ENCODE results near the gene ASTN1. TPM values are rescaled to one million over a fixed set of nuclear protein-coding genes. Genes with fewer than 3 reads are reported as not detected.

ASTN1 gene
- total RNA-seq, 2 donors from 2014 or later: 0.23 to 0.62 TPM

- Histone ChIP-seq H3K4me3 (no peak overlapping the region), H3K27ac (no peak overlapping the region), H3K36me3 (no peaks in the 10 kb centered on the region), H3K4me1 (replicated peaks) (no peaks in the 10 kb centered on the region), H3K9me3 (no peaks in the 10 kb centered on the region), H3K27me3 (replicated peaks; ENCODE audit: insufficient read depth) (no peaks in the 10 kb centered on the region)
- intact Hi-C loops (cut with DNase I): no loop called here
- TF ChIP-seq POLR2AphosphoS5 (IDR thresholded peaks at IDR 0.05) (no peak), POLR2A (IDR thresholded peaks at IDR 0.05) (no peak), CTCF (IDR thresholded peaks at IDR 0.05) (no peak)
- DNase-seq (ENCODE audit: low spot score): no peak
- 68% methylated on average over 2 of the region's 2 CpGs for WGBS
These were observed 201.3 kb downstream of the ASTN1 start for GRCh38 chr1:176963181-176963580.

- no peak overlapping the region for H3K4me3 ChIP-seq
- H3K9me3 ChIP-seq: no peaks in the 10 kb centered on the region
- H3K36me3 ChIP-seq: no peaks in the 10 kb centered on the region
- H3K27me3 ChIP-seq (replicated peaks; ENCODE audit: insufficient read depth): no peaks in the 10 kb centered on the region
- TF ChIP-seq POLR2AphosphoS5 (IDR thresholded peaks at IDR 0.05) (no peak), POLR2A (IDR thresholded peaks at IDR 0.05) (no peak), CTCF (IDR thresholded peaks at IDR 0.05) (no peak)
- DNase-seq (ENCODE audit: low spot score): no peak
- intact Hi-C loops (cut with DNase I): no loop called here
- WGBS: 83% methylated on average over 2 of the region's 2 CpGs
- H3K4me1 ChIP-seq (replicated peaks): no peaks in the 10 kb centered on the region
- H3K27ac ChIP-seq: no peak overlapping the region
These were observed 202.8 kb downstream of the ASTN1 start for GRCh38 chr1:176961678-176962077.

GRCh38 chr1:176959191-176959820, 205.2 kb downstream of the ASTN1 start:
- no peak for DNase-seq (ENCODE audit: low spot score)
- Histone ChIP-seq H3K4me1 (replicated peaks) (no peaks in the 10 kb centered on the region), H3K4me3 (no peak overlapping the region), H3K9me3 (no peaks in the 10 kb centered on the region), H3K36me3 (no peaks in the 10 kb centered on the region), H3K27me3 (replicated peaks; ENCODE audit: insufficient read depth) (no peaks in the 10 kb centered on the region), H3K27ac (no peak overlapping the region)
- intact Hi-C loops (cut with DNase I): no loop called here
- TF ChIP-seq POLR2AphosphoS5 (IDR thresholded peaks at IDR 0.05) (no peak), POLR2A (IDR thresholded peaks at IDR 0.05) (no peak), CTCF (IDR thresholded peaks at IDR 0.05) (no peak)
- 52% methylated on average over 3 of the region's 3 CpGs for WGBS

GRCh38 chr1:176957603-176958002, 206.9 kb downstream of the ASTN1 start:
- Histone ChIP-seq H3K36me3 (no peaks in the 10 kb centered on the region), H3K4me1 (replicated peaks) (no peaks in the 10 kb centered on the region), H3K27ac (no peak overlapping the region), H3K9me3 (no peaks in the 10 kb centered on the region), H3K27me3 (replicated peaks; ENCODE audit: insufficient read depth) (no peaks in the 10 kb centered on the region), H3K4me3 (no peak overlapping the region)
- WGBS: 83% methylated on average over 10 of the region's 10 CpGs
- TF ChIP-seq POLR2AphosphoS5 (IDR thresholded peaks at IDR 0.05): no peak
- intact Hi-C loops (cut with DNase I): no loop called here
- no peak for DNase-seq (ENCODE audit: low spot score)

- Histone ChIP-seq H3K4me1 (replicated peaks) (no peaks in the 10 kb centered on the region), H3K4me3 (no peak overlapping the region), H3K27me3 (replicated peaks; ENCODE audit: insufficient read depth) (no peaks in the 10 kb centered on the region), H3K36me3 (no peaks in the 10 kb centered on the region), H3K27ac (no peak overlapping the region), H3K9me3 (no peaks in the 10 kb centered on the region)
- intact Hi-C loops (cut with DNase I): no loop called here
- DNase-seq (ENCODE audit: low spot score): no peak
- no peak for TF ChIP-seq POLR2A (IDR thresholded peaks at IDR 0.05)
- no peak for TF ChIP-seq CTCF (IDR thresholded peaks at IDR 0.05)
These were observed 210.3 kb downstream of the ASTN1 start for GRCh38 chr1:176954242-176954641.
